HL-60 (cell line): ENCODE results near the gene SPINDOC.

Experiments used
- CTCF ChIP-seq: IDR thresholded peaks from one replicate; pipeline ENCODE4 v1.5.1; 2011; ENCODE audit warnings: low read length, control low read depth, inconsistent platforms; ENCODE audit not compliant: insufficient read depth
- GABPA ChIP-seq: IDR thresholded peaks from 2 replicates; pipeline ENCODE4 v1.6.1; 2012; ENCODE audit warnings: low read depth
- POLR2AphosphoS5 ChIP-seq: IDR thresholded peaks from 2 replicates; pipeline ENCODE4 v1.6.1; 2012; ENCODE audit warnings: low read depth
- REST ChIP-seq: IDR thresholded peaks from 2 replicates; pipeline ENCODE4 v1.6.1; 2012; ENCODE audit warnings: low read depth; ENCODE audit not compliant: insufficient replicate concordance

- TF ChIP-seq CTCF (no peak), GABPA (no peak), POLR2AphosphoS5 (no peak), REST (no peak)
Observed at GRCh38 chr11:63769714-63770455, 43.4 kb upstream of the SPINDOC start.
